ENCODE results near the gene AMZ1.
"Not testable (repeated sequence)": the region's sequence is repeated elsewhere in the genome, so short reads cannot be mapped to it uniquely, and the experiment has no call there.

AMZ1 gene

DNA sequence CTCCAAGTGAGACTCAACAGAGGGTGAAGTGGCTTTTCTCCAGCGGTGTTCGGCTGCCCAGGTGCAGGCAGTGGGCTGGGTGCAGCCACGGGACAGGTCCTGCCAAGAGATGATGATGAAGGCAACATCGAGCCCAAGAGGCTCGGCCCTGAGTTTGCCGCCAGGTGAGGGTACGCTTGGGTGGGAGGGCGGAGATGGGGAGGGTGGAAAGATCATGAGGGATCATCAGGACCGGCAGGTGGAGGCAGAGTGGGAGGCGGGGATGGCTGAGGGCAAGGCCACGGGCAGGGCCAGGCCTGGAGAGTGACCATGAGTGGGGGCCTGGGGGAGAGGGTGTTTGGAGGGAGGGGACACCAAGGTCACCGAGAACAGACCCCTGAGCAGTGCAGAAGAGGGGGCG lies 17.8 kb upstream of the AMZ1 start:
- DNase-seq = no peak

DNA sequence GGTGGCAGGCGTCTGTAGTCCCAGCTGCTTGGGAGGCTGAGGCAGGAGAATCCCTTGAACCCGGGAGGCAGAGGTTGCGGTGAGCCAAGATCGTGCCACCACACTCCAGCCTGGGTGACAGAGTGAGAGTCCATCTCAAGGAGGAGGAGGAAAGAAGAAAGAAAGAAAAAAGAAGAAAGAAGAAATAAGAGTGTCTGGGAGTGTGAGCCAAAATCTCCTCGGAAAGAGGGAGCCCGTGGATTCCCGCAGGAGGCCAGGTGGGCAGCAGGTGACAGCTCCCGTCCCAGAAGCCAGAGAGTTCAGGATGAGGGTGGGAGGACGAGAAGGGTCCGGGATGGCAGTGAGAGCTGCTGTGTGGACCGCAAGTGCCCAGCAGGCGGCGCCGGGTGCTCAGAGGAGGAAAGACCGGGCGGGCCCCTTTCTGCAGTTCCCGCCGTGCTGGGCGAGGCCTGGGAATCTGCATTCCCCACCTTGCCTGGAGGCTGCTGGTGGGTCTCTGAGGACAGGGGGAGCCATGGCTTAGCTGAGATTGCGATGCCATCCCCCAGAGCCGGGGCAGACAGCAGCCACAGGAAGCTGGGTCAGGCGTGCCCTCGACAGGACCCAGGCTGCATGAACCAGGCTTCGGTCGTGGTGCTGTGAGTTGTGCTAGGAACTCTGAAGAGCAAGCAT lies 17.1 kb upstream of the AMZ1 start:
- DNase-seq = peak; percentile 43

DNA sequence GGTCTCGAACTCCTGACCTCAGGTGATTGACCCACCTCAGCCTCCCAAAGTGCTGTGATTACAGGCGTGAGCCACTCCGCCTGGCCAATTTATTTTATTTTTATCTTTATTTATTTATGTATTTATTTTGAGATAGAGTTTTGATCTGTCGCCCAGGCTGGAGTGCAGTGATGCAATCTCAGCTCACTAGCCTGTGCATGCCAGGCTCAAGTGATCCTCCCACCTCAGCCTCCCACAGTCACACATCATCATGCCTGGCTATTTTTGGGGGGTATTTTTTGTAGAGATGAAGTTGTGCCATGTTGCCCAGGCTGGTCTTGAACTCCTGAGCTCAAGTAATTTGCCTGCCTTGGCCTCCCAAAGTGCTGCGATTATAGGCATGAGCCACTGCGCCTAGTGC lies 14.8 kb upstream of the AMZ1 start:
- not testable (repeated sequence) for DNase-seq

DNA sequence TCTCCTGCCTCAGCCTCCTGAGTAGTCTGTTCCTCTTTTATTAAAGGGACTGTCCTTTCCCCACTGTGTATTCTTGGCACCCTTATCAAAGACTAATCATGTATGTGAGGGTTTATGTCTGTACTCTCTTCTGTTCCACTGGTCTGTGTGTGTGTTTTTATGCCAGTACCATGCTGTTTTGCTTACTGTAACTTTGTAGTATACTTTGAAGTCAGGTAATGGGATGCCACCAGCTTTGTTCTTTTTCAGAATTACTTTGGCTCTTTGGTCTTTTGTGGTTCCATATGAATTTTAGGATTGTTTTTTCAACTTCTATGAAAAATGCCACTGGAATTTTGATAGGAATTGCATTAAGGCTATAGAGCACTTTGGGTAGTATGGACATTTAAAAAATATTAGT lies 14.1 kb upstream of the AMZ1 start:
- no peak for DNase-seq

DNA sequence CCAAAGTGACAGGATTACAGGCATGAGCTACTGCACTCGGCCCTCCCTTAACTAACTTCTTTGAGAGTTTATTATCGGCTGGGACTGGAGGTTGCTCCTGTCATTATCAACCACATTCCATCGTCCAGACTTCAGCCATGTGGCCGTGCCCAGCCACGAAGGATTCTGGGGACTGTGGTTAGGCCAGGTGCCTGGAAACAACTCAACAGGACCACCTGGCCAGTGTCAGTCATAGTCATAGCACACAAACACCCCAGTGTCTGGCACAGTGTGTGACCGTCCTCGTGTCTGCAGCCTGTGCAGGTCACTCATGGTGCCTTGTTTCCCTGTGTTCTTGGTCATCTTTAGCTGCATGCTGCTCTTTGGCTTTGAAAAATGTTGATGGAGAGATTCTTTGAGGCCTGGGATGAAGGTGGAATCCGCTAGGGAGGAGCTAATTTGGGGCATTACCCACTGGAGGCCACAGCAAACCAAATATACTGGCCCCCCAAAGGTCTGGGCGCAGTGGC lies 12.7 kb upstream of the AMZ1 start:
- no peak for DNase-seq

DNA sequence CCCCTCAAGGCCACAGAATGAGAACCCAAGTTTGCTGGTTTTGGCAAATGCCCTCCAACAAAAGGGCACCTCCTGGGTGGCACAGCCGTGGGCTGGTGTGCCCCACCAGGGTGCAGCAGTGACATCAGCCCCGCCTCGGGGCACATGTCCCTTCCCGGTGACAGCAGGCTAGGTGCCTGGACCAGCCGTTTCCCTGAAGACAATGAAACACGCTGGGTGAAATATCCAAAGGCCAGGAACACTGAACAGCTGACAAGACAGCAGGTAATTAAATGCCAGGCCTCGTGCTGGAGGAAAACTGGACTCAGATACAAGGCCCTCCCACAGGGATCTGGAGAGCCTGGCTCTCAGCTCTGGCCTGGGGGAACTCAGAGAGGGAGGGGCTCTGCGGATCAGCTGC lies 11.4 kb upstream of the AMZ1 start:
- not testable (repeated sequence) for DNase-seq

DNA sequence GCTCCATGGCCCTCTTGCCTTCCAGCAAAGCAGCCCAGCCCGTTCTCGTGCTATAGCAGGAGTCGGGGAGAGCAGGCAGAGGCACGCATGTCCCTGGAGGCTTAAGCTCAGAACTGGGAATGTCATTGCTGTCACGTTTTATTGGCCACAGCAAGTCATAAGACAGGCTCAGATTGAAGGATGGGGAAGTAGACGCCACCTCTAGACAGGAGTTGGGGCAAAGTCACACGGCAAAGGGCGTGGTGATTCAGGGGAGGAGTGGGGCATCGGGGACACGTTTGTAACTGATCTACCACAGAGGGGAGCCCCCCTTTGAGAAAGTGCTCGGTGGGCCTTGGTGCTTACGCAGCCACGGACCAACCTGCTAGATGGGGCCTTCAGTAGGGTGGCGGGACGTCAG lies 9.5 kb upstream of the AMZ1 start:
- DNase-seq = not testable (repeated sequence)

DNA sequence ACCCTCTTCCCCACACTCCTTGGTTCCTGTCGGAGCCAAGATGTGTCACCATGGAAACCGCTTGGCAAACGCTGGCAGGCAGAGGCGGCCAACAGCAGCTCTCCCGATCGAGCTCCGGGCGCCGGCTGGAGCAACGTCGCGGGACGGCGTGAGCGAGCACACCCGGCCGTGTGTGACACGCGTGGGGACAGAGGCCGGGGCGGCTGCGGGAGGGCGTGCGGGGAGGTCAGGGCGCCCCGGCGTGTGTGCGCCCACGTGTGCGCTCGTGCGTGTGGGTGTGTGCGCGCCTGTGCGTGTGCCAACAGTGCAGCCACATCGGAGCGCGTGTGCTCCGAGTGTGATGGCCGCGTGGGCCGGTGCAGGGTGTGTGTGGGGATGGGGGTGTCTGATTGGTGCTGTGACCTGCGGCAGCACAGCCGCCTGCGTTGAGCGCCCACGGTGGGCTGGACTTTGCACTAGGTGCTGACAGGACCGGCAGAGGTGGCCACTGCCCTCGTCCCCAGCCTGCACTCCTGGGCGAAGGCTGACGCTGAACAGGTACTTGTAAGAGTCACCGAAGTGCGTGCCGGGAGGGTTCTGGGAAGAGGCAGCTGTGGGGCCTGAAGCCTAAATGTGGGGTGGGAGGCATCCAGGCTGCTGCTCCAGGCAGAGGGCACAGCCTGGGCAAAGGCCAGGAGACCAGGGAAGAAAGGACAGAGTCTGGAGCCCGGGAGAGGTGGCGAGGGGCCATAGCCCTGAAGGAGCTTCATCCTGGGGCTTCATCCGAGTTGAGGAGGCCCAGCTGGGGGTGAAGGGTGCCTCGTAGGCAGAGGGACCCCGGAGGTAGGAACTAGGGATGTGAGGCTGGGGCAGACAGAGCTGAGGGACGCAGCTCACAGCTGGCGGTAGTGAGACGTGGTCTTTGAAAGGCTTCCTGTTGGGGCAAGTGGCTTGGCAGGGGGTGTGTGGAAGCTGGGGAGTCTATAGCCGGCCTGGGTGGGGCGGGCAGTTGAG lies 8.6 kb upstream of the AMZ1 start:
- DNase-seq = not testable (repeated sequence)

DNA sequence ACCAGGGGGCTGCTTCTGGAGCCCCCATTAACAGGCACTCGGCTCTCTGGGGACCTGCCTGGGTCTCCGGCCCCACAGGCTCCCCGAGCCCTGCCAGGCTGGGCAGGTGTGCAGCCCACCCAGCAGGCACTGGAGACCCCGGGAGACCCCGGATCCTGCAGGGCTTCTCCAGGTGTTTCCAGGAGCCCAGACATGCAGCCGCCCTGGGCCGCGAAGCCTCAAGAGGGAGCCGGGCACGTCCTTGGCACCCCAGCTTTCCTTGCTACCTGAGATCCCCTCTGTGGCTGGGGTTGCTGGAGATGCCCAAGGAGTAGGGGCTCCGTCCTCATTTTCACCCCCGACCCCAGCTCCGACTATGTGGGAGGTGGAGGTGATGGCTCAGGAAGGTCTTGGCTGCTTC lies 7.7 kb upstream of the AMZ1 start:
- no peak for DNase-seq

DNA sequence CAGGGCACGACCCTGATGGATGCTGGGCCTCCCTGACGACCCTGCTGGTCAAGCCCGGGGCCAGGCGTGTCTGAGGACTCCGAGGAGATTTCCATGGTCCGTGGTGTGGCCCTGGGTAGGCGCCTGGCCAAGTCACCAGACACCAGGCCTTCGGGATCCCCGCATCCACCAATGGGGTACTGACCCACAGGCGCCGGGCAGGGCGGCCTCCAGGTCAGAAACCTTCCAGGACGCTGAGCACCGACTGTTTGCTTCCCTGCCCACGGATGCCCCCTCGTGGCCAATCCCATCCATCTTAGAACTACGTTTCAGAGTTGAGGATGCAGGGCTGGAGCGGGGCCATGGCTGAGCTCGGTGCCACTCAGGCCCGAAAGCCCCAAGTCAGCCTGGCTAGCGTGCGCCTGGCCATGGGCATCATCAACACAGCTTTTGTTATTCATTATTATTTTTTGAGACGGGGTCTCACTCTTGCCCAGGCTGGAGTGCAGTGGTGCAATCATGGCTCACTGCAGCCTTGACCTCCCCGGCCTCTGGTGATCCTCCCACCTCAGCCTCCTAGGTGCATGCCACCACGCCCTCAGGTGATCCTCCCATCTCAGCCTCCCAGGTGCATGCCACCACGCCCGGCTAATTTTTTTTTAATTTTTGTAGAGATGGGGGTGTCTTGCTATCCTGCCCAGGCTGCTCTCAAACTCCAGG lies 7.1 kb upstream of the AMZ1 start:
- peak; percentile 39 for DNase-seq

DNA sequence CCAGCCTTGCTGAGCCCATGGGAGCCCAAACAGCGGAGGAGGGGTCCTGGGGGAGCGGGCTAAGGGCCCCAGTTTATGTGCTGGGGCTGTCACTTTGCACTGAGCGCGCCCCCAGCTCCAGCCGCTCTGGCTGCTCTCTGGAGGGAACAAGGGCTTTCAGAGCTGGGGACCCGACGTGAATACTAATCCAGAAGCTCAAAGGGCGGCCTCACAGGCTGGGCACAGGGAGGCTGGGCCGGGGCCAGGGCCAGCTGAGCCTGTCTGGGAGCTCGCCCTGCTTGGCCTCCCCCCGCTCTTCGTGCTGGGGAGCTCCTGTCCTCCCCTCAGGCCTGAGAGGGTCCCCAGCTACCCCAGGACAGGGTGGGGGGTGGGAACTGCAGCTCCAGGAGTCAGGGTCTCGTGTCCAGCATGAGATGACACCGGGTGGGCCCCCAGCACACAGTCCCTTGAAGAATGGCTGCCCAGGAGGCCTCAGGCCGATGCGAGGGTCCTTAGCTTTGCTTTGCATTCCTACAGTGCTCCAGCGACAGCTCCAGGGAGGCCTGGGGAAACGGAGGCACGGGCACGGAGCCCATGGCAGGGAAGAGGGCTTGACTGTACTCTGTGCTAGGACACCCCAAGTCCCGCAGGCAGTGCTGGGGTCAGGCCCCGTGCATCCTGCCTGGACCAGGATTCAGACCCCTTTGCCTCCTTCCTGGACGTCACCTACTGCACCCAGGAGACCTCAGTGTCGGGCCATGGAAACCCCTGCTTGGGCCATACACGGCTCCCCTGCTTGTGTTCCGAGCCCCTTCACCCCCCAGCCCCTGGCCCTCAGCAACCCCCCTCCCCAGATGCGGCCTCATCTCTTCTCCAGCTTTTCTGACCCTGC lies 5.8 kb upstream of the AMZ1 start:
- DNase-seq = no peak

DNA sequence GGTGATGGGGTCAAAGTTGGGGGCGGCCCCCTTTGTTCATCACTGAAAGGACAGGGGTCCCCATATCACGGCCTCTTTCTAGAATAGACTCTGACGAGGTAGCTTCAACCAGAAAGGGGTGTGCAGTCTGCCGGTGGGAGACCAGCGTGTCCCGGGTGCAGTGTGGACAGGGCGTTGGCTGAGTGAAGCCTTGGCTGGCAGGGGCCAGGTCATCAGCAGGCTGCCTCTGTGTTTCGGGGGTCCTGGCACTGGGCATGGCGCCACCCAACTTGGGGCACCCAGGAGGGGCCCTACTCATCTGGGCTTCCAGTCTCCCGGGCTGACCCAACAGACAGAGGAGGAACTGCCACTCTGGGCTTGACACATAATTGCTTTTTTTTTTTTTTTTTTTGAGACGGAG lies 3.5 kb upstream of the AMZ1 start:
- DNase-seq = no peak

DNA sequence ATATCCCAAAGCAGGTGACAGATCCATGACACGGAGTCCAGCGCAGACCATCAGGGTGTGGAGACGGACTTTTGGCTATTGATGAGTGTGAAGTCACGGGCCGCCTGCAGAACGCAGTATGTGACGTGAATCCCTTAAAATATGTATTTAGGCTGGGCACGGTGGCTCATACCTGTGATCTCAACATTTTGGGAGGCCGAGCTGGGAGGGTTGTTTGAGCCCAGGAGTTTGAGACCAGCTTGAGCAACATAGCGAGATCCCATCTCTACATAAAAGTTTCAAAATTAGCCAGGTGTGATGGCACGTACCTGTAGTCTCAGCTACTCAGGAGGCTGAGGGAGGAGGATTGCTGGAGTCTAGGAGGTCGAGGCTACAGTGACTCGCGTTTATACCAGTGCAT lies 1.9 kb upstream of the AMZ1 start:
- no peak for DNase-seq

DNA sequence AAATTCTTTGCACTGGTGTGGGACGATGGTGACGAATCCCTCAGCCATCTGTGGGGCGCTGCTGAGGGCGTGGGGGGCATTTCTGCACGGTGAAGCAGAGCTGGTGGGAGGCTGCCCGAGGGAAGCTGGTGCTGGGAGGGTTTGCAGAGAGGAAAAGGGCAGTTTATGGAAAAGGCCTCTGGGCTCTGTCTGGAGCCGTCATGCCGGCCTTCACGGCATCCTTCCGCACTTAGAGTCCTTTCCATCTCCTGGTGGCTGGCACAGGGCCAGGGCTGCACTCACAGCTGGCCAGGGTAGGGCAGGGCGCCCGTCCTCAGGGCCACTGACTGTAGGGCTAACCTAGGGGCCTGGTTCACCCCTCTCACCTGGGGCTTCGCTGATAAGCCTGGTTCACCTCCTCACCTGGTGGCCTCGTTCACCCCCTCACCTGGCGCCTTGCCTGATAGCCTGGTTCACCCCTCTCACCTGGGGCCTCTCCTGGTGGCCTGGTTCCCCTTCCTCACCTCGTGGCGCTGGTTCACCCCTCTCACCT lies 598 bp upstream of the AMZ1 start:
- no peak for DNase-seq

DNA sequence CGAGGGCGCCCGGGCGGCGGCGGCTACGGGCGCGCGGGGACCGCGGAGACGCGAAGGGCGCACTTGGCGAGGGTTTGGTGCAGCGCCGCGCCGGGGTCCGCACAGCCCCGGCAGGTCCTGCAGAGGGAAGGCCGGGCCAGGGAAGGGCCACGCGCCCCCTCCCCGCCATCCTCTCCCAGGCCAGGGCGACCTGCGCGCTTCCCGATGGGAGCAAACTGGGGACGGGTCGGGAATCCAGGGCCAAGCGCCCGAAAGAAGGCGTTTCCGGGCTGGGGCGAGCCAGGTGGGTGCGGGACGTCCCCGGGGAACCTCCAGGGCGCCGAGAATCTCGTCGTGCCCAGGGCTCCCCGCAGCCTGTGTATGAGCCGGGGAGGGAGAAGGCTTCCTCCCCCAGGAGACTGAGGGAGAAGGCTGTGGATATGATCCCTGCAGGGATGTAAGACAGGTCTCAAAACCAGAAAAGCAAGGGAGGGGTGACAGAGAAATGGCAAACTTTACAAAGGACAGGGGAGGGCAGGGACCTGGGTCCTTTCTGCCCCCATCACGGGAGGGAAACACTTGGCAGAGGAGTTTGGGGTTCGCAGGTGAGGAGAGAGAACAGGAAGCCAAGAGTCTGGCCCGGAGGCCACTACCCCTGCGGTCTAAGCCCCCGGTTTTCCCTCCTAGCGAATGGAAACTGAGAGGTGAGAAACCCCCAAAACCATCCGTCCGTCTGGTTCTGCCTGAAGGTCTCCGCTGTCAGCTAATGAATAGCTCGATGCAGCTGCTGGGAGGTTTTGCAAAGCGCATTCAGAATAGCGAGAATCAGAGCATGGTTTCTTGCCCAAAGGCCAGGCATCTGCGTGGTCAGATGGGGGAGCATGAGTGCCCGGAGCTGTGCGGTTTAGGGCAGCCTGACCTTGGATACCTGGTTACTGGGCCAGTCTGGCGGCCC lies 674 bp downstream of the AMZ1 start:
- DNase-seq = no peak

DNA sequence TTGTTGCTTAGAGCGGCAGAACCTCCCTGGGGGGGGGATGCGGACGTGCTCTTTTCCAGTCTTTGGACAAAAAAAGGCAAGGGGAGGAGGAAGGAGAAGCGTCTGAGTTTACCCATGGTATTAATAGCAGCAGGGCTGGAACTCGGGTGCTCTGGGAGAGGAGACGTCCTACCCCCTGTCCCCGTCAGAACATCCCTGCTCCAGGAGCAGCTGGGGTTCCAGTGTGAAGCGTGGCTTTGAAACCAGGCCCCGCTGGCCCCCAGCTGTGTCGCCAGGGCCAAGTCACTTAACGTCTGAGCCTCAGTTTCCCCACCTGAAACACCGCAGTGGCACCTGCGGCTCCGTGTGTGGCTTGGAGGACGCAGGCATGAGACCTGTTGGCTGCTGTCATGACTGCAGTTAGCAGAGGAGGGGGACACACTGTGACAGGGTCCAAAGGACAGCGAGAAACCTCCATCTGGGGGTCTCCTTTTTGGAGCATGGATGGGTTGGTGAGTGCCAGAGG lies 1.4 kb downstream of the AMZ1 start:
- no peak for DNase-seq

DNA sequence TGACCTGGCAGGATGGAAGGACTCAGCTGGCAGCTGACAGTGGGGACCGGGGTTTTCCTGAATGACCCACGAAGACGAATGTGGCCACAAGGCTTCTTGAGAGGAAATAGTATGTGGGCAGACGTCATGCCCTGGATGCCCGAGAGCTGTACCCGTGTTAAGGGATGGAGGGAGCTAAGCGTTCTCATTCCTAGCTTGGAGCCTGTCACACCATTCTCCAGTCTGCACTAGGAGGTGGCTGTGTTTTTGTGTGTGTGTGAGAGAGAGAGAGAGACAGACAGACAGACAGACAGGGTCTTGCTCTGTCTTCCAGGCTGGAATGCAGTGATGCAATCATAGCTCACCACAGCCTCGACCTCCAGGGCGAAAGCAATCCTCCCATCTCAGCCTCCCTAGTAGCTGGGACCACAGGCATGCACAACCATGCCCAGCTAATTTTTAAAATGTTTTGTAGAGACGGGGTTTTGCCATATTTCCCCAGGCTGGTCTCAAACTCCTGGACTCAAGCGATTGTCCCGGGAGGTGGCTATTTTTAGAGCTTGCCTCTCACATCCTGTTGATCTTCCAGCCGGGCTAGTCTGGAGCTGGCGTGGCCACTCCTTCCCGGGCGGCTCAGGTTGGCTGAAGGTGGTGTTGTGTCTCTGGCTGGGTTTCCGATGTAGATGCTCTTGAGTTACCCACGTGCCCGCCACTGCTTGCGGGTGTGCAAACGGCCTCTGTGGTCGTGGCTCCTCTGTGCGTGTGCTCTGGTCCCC lies 2.1 kb downstream of the AMZ1 start:
- no peak for DNase-seq

DNA sequence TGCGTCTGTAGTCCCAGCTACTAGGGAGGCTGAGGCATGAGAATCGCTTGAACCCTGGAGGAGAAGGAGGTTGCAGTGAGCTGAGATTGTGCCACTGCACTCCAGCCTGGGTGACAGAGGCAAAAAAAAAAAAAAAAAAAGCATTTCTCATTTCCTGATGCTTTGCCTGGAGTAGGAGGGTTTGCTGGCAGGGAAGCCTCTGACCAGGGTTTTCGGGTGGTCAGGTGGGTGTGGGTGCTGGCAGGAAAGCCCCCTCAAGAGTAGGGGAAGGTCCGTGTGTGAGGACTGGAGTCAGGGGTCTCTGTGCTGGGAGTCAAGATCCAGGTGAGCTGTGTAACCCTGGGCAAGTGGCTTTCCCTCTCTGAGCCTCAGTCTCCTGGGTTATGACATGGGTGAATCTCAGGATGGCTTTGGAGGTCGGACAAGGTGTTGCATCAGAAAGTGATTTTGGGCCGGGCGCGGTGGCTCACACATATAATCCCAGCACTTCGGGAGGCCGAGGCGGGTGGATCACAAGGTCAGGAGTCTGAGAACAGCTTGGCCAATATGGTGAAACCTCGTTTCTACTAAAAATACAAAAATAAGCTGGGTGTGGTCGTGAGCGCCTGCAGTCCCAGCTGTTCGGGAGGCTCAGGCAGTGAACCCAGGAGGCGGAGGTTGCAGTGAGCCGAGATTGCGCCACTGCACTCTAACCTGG lies 3.2 kb downstream of the AMZ1 start:
- no peak for DNase-seq

DNA sequence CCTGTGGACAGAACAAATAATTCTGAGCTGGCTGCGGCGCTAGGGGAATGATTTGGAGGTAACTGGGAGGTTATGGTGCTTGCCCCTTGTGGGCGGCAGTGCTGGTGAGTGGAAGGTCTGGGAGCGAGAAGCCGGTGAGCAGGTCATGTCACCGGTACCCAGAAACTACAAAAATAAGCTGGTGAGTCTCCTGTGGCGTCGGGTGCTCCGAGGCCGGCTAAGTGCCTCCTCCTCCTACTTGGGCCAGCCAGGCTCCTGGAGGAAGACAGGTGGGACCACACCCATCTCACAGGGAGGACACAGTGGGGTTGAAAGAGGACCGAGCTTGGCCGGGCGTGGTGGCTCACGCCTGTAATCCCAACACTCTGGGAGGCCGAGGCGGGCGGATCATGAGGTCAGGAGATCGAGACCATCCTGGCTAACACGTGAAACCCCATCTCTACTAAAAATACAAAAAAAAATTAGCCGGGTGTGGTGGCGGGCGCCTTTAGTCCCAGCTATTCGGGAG lies 4.0 kb downstream of the AMZ1 start:
- DNase-seq = not testable (repeated sequence)
